ENCODE results near the gene TCF7L1. TPM values are rescaled to one million over a fixed set of nuclear protein-coding genes. Genes with fewer than 3 reads are reported as not detected.

Gene TCF7L1
- total RNA-seq, 4 donors from 2014 or later: 5.6 to 23.2 (median 10.2) TPM

- DNase-seq (ENCODE audit: extremely low spot score): no peak
- no peak for TF ChIP-seq POLR2A (IDR thresholded peaks at IDR 0.05; ENCODE audit: low read depth)
- TF ChIP-seq, protein P1, sequence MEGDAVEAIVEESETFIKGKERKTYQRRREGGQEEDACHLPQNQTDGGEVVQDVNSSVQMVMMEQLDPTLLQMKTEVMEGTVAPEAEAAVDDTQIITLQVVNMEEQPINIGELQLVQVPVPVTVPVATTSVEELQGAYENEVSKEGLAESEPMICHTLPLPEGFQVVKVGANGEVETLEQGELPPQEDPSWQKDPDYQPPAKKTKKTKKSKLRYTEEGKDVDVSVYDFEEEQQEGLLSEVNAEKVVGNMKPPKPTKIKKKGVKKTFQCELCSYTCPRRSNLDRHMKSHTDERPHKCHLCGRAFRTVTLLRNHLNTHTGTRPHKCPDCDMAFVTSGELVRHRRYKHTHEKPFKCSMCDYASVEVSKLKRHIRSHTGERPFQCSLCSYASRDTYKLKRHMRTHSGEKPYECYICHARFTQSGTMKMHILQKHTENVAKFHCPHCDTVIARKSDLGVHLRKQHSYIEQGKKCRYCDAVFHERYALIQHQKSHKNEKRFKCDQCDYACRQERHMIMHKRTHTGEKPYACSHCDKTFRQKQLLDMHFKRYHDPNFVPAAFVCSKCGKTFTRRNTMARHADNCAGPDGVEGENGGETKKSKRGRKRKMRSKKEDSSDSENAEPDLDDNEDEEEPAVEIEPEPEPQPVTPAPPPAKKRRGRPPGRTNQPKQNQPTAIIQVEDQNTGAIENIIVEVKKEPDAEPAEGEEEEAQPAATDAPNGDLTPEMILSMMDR (IDR thresholded peaks at IDR 0.05): no peak
- no peak for TF ChIP-seq EP300 (IDR thresholded peaks at IDR 0.05)
- no peak for TF ChIP-seq POLR2AphosphoS5 (IDR thresholded peaks at IDR 0.05)
- 52% methylated on average over 7 of the region's 7 CpGs for WGBS
- intact Hi-C loops (cut with DNase I): no loop called here
- peaks cover 45 to 80% (median 57%) of the 10 kb centered on the region in 4 donors for H3K4me1 ChIP-seq
- H3K27ac ChIP-seq (replicated peaks in 1 of 4): peak overlapping the region; percentile 29 to 48 (median 45)
- no peak overlapping the region for H3K4me3 ChIP-seq
- H3K36me3 ChIP-seq: no peaks in the 10 kb centered on the region
- no peaks in the 10 kb centered on the region for H3K9me3 ChIP-seq
- no peaks in the 10 kb centered on the region for H3K27me3 ChIP-seq
These were observed 115.7 kb downstream of the TCF7L1 start for GRCh38 chr2:85248773-85249509.

DNA sequence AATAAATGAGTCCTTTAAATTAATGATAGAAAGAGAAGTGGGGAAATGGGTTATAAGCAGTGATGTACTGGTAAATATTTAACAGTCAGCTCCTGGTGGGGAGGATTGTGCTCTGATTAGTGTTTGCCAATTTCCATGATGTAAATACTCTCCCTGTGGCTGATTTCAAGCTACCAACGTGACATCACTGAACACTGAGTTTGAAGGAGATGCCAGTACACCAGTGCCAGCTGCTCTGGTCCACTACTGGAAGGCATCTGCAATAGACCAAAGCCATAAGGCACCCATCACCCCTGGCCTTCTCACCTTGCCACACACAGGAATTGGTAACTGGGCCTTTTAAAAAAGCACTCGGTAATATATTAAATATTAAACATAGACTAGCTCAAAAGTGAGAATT lies 116.9 kb downstream of the TCF7L1 start:
- no peak overlapping the region for H3K4me3 ChIP-seq
- TF ChIP-seq, protein P1 (IDR thresholded peaks at IDR 0.05): no peak
- TF ChIP-seq POLR2AphosphoS5 (IDR thresholded peaks at IDR 0.05): no peak
- no peak for TF ChIP-seq POLR2A (IDR thresholded peaks at IDR 0.05; ENCODE audit: low read depth)
- TF ChIP-seq EP300 (IDR thresholded peaks at IDR 0.05): no peak
- peaks cover 45 to 80% (median 59%) of the 10 kb centered on the region in 4 donors for H3K4me1 ChIP-seq
- intact Hi-C loops (cut with DNase I): no loop called here
- 68% methylated on average over 2 of the region's 2 CpGs for whole genome bisulfite sequencing
- DNase-seq (ENCODE audit: extremely low spot score): no peak
- no peaks in the 10 kb centered on the region for H3K36me3 ChIP-seq
- H3K27ac ChIP-seq (replicated peaks in 1 of 4): no peak overlapping the region
- H3K9me3 ChIP-seq: no peaks in the 10 kb centered on the region
- no peaks in the 10 kb centered on the region for H3K27me3 ChIP-seq

DNA sequence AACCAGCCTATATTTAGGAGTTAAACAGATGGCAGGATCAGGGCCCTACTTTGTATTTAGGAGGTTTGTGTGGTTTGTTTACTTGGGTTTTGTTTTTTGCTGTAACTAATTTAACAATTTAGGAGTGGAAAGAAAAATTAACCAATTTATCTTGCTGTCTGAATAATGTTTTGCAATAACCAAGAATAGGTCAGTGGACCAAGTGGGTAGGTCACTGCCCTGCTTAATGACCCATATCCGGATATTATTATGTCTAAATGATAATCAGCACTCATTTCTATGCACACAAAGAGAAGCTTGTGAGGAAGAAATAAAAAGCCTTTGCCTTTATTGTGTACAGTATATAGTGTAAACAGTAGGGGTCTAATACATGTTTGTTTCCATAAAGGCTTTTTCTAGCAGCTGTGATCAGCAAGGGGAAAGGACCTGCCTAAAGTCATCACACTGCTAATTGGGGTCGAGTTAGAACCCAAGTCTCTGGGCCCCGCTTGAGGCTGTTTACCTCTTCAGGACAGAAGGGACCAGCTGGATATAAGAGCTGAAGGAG lies 118.0 kb downstream of the TCF7L1 start:
- no peak for DNase-seq (ENCODE audit: extremely low spot score)
- no peaks in the 10 kb centered on the region for H3K36me3 ChIP-seq
- 74% methylated on average over 3 of the region's 3 CpGs for WGBS
- H3K4me3 ChIP-seq: no peak overlapping the region
- no peaks in the 10 kb centered on the region for H3K9me3 ChIP-seq
- no peaks in the 10 kb centered on the region for H3K27me3 ChIP-seq
- intact Hi-C loops (cut with DNase I): no loop called here
- H3K27ac ChIP-seq (replicated peaks in 1 of 4): no peak overlapping the region
- no peak for TF ChIP-seq POLR2AphosphoS5 (IDR thresholded peaks at IDR 0.05)
- no peak for TF ChIP-seq EP300 (IDR thresholded peaks at IDR 0.05)
- peaks cover 51 to 86% (median 66%) of the 10 kb centered on the region in 4 donors for H3K4me1 ChIP-seq

GRCh38 chr2:85253890-85254289 lies 120.7 kb downstream of the TCF7L1 start:
- Histone ChIP-seq H3K4me1 (peaks cover 63 to 86% (median 72%) of the 10 kb centered on the region in 4 donors), H3K27me3 (no peaks in the 10 kb centered on the region)

More at GRCh38 chr2:85253890-85254289, 120.7 kb downstream of the TCF7L1 start:
- H3K4me3 ChIP-seq: no peak overlapping the region
- no peaks in the 10 kb centered on the region for H3K36me3 ChIP-seq
- TF ChIP-seq POLR2A (IDR thresholded peaks at IDR 0.05; ENCODE audit: low read depth): no peak
- TF ChIP-seq EP300 (IDR thresholded peaks at IDR 0.05): no peak
- TF ChIP-seq POLR2AphosphoS5 (IDR thresholded peaks at IDR 0.05): no peak
- TF ChIP-seq, protein P1 (IDR thresholded peaks at IDR 0.05): no peak
- 54% methylated on average over 5 of the region's 5 CpGs for WGBS
- no peak overlapping the region for H3K27ac ChIP-seq (replicated peaks in 1 of 4)
- no peaks in the 10 kb centered on the region for H3K9me3 ChIP-seq
- no peak for DNase-seq (ENCODE audit: extremely low spot score)
- intact Hi-C loops (cut with DNase I): no loop called here

All from esophagus muscularis mucosa (tissue), 4 donors.